GM12892 (cell line): Measurements from ENCODE around the gene VWA3B.

Experiments
- POLR2A ChIP-seq: IDR thresholded peaks from 2 replicates; pipeline ENCODE4 v1.6.1; 2011; ENCODE audit warnings: low read depth, low read length, control low read depth
- POLR2AphosphoS5 ChIP-seq: IDR thresholded peaks from 2 replicates; pipeline ENCODE4 v1.6.1; 2011; ENCODE audit warnings: low read depth, low read length, control low read depth
- TAF1 ChIP-seq: IDR thresholded peaks from 2 replicates; pipeline ENCODE4 v1.6.1; 2011; ENCODE audit warnings: low read depth, mild to moderate bottlenecking, control low read depth, low read length, borderline replicate concordance

DNA sequence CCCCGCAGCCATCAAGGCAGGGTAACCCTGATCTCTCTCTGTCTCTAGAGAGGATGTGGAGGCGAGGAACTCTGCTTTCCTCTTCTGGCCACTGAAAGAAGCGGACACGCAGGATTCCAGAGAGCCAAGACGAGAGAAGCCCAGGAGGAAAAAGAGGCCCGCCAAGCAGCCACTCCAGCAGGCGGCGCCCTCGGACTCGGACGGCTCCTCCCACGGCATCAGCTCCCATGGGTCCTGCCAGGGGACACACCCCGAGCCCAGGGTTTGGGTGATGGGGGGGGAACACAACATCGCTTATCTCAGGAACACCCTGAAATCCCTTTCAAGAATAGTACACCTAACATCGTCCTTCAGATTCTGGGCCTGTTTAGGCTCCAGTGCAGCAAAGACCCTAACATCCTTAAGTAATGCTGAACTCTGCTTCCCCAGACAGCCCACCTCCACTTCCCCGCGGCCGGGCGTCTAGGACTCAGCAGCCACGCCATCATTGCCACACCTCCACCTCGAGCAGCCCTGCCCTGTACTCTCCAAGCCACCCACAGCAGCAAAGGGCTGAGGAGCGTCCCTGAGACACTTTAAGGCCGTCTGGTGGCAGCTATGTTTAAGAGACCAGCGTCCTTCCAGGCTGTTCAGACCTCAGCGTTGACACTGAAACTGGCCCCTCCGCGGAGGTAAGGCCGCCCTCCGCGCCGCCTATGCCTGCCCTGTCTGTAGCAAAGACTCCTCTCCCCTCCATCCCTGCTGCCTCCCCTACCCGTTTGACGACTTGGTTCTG is 225.0 kb downstream of the VWA3B start:
- TF ChIP-seq TAF1 (no peak), POLR2A (no peak), POLR2AphosphoS5 (no peak)
